PFSK-1 (cell line): ENCODE measurements around the gene ELMO3.

Source experiments
- POLR2AphosphoS5 ChIP-seq: IDR thresholded peaks from 2 replicates; pipeline ENCODE4 v1.6.1; 2012; ENCODE audit warnings: low read depth, mild to moderate bottlenecking, control low read depth, low read length, moderate library complexity
- SIN3A ChIP-seq: IDR thresholded peaks from 2 replicates; pipeline ENCODE4 v1.6.1; 2012; ENCODE audit warnings: mild to moderate bottlenecking, low read length, moderate library complexity, borderline replicate concordance; ENCODE audit not compliant: insufficient read depth
- TAF1 ChIP-seq: IDR thresholded peaks from 2 replicates; pipeline ENCODE4 v1.6.1; 2012; ENCODE audit warnings: low read length, control low read depth, borderline replicate concordance; ENCODE audit not compliant: insufficient read depth
- TF ChIP-seq, protein P1 (sequence below), 2 experiments: IDR thresholded peaks; 2 replicates each; pipeline versions ENCODE4 v1.6.1 to v1.8.0; 2011 to 2012; ENCODE audit warnings: low read depth in 2 of 2, low read length in 2 of 2, control low read depth in 1 of 2, inconsistent platforms in 1 of 2, mild to moderate bottlenecking in 1 of 2, moderate library complexity in 1 of 2; ENCODE audit not compliant: insufficient read depth in 1 of 2

DNA sequence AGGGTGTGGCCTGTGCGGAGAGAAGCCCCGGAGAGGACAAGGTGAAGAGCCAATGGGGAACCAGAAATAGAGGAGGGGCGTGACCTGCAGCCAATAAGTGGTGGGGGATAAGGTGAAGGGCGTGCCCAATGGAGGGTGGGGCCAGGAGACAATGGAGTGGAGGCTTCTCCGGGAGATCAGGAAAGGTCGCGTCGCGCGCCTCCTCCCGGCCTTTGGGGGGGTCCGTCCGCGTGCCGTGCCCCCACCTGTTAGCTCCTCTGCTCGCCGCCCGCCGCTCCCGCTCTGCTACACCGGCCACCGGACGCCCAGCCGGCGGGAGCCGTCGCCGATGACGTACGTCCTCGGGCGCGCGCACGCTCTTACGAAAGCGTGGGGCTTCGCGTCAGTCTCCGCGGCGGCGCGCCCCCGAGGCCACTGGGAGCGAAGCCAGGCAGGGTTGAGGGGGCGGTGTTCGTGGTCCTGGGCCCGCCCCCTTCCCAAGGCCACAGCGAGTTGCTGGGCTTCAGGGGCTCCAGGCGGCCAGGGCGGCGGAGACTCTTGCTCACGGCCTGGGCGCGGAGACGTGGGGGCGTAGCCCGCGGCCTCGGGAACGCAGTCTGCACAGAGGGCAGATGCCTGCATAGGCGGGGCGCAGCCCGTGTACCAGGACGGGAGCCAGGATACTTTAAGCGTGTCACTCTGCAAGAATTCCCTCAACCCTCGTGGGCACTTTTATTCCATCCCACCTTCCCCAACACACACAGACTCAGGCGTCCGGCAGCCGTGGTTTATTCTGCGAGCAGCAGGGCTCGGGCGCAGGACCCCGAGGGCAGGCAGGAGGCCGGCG, 15.1 kb upstream of the ELMO3 start, which contains the start of gene MATCAP1:
- TF ChIP-seq, protein P1, sequence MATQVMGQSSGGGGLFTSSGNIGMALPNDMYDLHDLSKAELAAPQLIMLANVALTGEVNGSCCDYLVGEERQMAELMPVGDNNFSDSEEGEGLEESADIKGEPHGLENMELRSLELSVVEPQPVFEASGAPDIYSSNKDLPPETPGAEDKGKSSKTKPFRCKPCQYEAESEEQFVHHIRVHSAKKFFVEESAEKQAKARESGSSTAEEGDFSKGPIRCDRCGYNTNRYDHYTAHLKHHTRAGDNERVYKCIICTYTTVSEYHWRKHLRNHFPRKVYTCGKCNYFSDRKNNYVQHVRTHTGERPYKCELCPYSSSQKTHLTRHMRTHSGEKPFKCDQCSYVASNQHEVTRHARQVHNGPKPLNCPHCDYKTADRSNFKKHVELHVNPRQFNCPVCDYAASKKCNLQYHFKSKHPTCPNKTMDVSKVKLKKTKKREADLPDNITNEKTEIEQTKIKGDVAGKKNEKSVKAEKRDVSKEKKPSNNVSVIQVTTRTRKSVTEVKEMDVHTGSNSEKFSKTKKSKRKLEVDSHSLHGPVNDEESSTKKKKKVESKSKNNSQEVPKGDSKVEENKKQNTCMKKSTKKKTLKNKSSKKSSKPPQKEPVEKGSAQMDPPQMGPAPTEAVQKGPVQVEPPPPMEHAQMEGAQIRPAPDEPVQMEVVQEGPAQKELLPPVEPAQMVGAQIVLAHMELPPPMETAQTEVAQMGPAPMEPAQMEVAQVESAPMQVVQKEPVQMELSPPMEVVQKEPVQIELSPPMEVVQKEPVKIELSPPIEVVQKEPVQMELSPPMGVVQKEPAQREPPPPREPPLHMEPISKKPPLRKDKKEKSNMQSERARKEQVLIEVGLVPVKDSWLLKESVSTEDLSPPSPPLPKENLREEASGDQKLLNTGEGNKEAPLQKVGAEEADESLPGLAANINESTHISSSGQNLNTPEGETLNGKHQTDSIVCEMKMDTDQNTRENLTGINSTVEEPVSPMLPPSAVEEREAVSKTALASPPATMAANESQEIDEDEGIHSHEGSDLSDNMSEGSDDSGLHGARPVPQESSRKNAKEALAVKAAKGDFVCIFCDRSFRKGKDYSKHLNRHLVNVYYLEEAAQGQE (IDR thresholded peaks at IDR 0.05; ENCODE audit: insufficient read depth in 1 of 2, low read depth in 2 of 2, low read length in 2 of 2) = peak in 1 of 2 experiments; percentile 53; a peak in 2 of 4 replicates
- TF ChIP-seq SIN3A (peak; percentile 4; the same call in 1 of the 2 replicates), POLR2AphosphoS5 (peak; percentile 66; the same call in 1 of the 2 replicates), TAF1 (no peak)
